ENCODE measurements around the gene ZNF804A. TPM values are rescaled to one million over a fixed set of nuclear protein-coding genes. Genes with fewer than 3 reads are reported as not detected.

Gene ZNF804A
- total and polyA plus RNA-seq, 2 of the 8 experiments (the other 6 are each of a cell fraction or from before 2014, with no cell fraction given), result 0.02 TPM; not detected in 1

- Histone ChIP-seq H2BK5ac (ENCODE audit: low read depth, low read length) (no peak overlapping the region), H3K18ac (ENCODE audit: extremely low read depth, low read length) (no peak overlapping the region), H3K56ac (replicated peaks; ENCODE audit: insufficient read length, low read depth, low read length) (no peak overlapping the region), H3K4me1 (replicated peaks in 1 of 4; ENCODE audit: control insufficient read depth in 3 of 4, insufficient read depth in 4 of 4, low read length in 3 of 4) (no peaks in the 10 kb centered on the region), H4K8ac (ENCODE audit: extremely low read depth, insufficient read depth, low read length) (no peak overlapping the region), H3K4me3 (ENCODE audit: extremely low read depth in 1 of 4, insufficient read depth in 2 of 4, low read depth in 3 of 4, low read length in 4 of 4) (no peak overlapping the region), H3K4ac (replicated peaks; ENCODE audit: insufficient read length, low read depth, low read length) (no peak overlapping the region), H4K91ac (replicated peaks; ENCODE audit: insufficient read length, low read length) (no peak overlapping the region), H3K27ac (ENCODE audit: low read depth, low read length) (no peak overlapping the region), H2AK5ac (ENCODE audit: low read depth, low read length) (no peak overlapping the region), H3K9me3 (ENCODE audit: insufficient read depth in 2 of 2, low read depth in 1 of 2, low read length in 1 of 2) (no peaks in the 10 kb centered on the region), H4K5ac (ENCODE audit: insufficient read length, low read depth, low read length) (no peak overlapping the region), H4K20me1 (replicated peaks in 1 of 2; ENCODE audit: control insufficient read depth in 1 of 2, insufficient read depth in 2 of 2, low read length in 2 of 2) (no peaks in the 10 kb centered on the region), H3K27me3 (replicated peaks in 1 of 4; ENCODE audit: control insufficient read depth in 3 of 4, extremely low read depth in 1 of 4, insufficient read depth in 3 of 4, low read length in 3 of 4) (no peaks in the 10 kb centered on the region), H2BK120ac (replicated peaks; ENCODE audit: low read depth, low read length) (no peak overlapping the region), H3K23ac (ENCODE audit: insufficient read length) (no peak overlapping the region), H3K36me3 (ENCODE audit: control insufficient read depth in 2 of 4, insufficient read depth in 4 of 4, low read length in 3 of 4) (no peaks in the 10 kb centered on the region), H3K4me2 (ENCODE audit: insufficient read depth in 1 of 2, low read depth in 2 of 2, low read length in 2 of 2) (no peak overlapping the region), H3K23me2 (ENCODE audit: low read depth, low read length) (no peaks in the 10 kb centered on the region), H3K9ac (replicated peaks in 1 of 4; ENCODE audit: extremely low read depth in 1 of 4, low read depth in 3 of 4, low read length in 3 of 4) (no peak overlapping the region), H2AFZ (ENCODE audit: low read length) (no peak overlapping the region), H2BK15ac (ENCODE audit: low read length) (no peak overlapping the region), H3K14ac (ENCODE audit: insufficient read length) (no peak overlapping the region), H2BK12ac (ENCODE audit: low read depth, low read length) (no peak overlapping the region), H3K79me2 (ENCODE audit: control insufficient read depth in 1 of 2, insufficient read depth in 2 of 2, low read length in 2 of 2) (no peaks in the 10 kb centered on the region), H3K79me1 (ENCODE audit: low read depth, low read length) (no peaks in the 10 kb centered on the region), H2BK20ac (ENCODE audit: low read length) (no peak overlapping the region)
- DNase-seq (ENCODE audit: low read depth in 1 of 2, low spot score in 2 of 2) (no peak), FAIRE-seq (no peak)
- POLR2A ChIA-PET (ENCODE audit: partially characterized antibody), result interaction anchor here (1.4 kb wide), 1 partner anchor 15 kb away, joined by 3 read pairs; no protein-coding TSS in a partner anchor
- CTCF ChIA-PET (ENCODE audit: partially characterized antibody), result interaction anchor here (1.0 kb wide), 1 partner anchor 304 kb away, joined by 3 read pairs; no protein-coding TSS in a partner anchor
- TF ChIP-seq RNF2 (IDR thresholded peaks at IDR 0.05; ENCODE audit: borderline replicate concordance, low read depth, low read length, missing control alignments, poor library complexity, severe bottlenecking) (no peak), EGR1 (IDR thresholded peaks at IDR 0.05; ENCODE audit: borderline replicate concordance, low read depth, low read length) (no peak), BRCA1 (IDR thresholded peaks at IDR 0.05; ENCODE audit: low read depth, low read length) (no peak), NRF1 (IDR thresholded peaks at IDR 0.05; ENCODE audit: low read depth, low read length) (no peak), RBBP5 (IDR thresholded peaks at IDR 0.05; ENCODE audit: borderline replicate concordance, low read depth, low read length) (no peak), HDAC2 (IDR thresholded peaks at IDR 0.05; ENCODE audit: borderline replicate concordance in 1 of 2, low read depth in 2 of 2, low read length in 2 of 2) (no peak), TBP (IDR thresholded peaks at IDR 0.05; ENCODE audit: low read depth, low read length) (no peak), CBX5 (IDR thresholded peaks at IDR 0.05; ENCODE audit: low read depth, low read length) (no peak), SP4 (IDR thresholded peaks at IDR 0.05; ENCODE audit: low read length) (no peak), EZH2 (IDR thresholded peaks at IDR 0.05; ENCODE audit: low read depth, low read length, severe bottlenecking) (no peak), CHD1 (IDR thresholded peaks at IDR 0.05; ENCODE audit: low read depth, low read length) (no peak), TAF1 (IDR thresholded peaks at IDR 0.05; ENCODE audit: low read depth, low read length) (no peak), POU5F1 (IDR thresholded peaks at IDR 0.05; ENCODE audit: low read depth, low read length) (no peak), KDM5A (IDR thresholded peaks at IDR 0.05; ENCODE audit: low read length) (no peak), CEBPB (IDR thresholded peaks at IDR 0.05; ENCODE audit: low read depth, low read length) (no peak), PHF8 (conservative IDR thresholded peaks at IDR 0.05; ENCODE audit: low read depth, low read length) (no peak)
These were observed 347.5 kb downstream of the ZNF804A start for GRCh38 chr2:184945824-184946223.

All from H1 (cell line).